Right kidney (tissue), 1 donor: ENCODE data around the gene C10orf88.
"Not testable (repeated sequence)": the region's sequence is repeated elsewhere in the genome, so short reads cannot be mapped to it uniquely, and the experiment has no call there.

Experiments
- DNase-seq: peaks from one replicate; pipeline ENCODE4 v3.0.0-alpha.2; 2016

C10orf88 gene

DNA sequence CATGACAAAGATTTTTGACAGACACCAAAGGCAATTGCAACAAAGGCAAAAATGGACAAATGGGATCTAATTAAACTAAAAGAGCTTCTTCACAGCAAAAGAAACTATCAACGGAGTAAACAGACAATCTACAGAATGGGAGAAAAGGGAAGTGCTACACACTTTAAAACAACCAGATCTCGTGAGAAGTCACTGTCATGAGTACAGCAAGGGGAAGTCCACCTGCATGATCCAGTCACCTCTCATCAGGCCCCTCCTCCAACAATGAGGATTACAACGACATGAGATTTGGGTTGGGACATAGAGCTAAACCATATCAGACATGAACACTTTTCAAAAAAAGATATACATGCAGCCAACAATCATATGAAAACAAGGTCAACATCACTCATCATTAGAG, 14.7 kb upstream of the C10orf88 start:
- DNase-seq, result no peak

DNA sequence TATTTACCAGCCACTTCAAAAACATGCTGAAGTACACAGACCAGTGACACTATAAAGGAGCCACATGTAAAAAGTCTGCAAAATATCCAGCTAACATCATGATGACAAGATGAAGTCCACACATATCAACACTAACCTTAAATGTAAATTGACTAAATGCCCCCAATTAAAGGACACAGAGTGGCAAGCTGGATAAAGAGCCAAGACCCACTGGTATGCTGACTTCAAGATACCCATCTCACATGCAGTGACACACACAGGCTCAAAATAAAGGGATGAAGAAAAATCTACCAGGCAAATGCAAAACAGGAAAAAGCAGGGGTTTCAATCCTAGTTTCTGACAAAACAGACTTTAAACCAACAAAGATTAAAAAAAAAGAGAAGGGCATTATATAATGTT, 12.9 kb upstream of the C10orf88 start:
- no peak for DNase-seq

DNA sequence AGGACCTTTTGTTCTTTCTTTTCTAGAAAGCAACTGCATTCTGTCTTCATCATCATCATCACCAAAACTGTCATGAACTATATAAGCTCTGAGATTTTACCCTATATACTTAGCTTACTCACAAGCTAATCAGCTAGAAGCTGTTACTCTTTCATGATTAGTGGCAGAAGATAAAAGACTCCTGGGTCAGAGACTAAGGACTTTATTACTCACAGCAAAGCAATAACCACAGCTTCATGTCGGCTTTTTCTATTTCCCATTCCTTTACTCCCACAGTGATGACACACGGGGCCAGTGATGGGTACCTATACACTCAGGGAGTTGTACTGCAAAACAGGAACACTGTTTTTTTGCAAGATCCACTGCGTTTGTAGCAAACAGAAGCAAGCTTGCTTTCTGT, 8.4 kb upstream of the C10orf88 start:
- no peak for DNase-seq

DNA sequence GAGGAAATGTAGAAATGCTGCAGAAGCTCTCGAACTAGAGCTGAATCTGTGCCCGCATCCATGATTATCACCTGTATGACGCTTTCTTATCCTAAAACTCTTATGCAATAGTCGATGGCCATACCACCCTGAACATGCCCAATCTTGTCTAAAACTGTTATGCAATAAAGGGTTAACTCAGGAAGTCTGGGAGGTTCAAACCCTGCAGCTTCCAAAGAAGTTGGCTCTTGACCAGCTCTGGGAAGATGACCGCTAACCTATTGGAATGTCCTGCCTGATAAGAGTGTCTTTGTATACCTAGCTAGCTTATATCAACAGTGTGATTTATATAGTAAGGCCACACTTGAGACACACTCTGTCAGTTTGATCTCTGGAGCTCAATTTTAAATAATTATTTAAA, 3.4 kb upstream of the C10orf88 start:
- no peak for DNase-seq

DNA sequence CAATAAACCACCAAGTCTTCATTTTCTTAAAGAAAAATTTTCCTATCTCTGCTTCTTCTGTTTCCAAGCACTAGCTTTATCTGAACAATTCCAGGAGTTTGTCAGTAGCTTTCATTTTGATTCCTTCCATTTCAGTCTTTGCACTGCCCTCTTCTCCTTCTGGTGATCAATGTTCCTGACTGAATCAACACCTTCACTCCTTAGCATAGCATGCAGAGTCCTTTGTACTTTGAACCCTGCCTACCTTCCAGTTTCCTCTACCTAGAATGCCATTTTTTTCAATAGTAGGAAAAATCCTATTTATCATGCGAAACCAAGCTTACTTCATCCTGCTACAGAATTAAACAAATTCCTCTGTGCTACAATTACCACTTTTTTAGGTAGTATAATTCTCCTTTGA, 1.9 kb upstream of the C10orf88 start:
- no peak for DNase-seq

DNA sequence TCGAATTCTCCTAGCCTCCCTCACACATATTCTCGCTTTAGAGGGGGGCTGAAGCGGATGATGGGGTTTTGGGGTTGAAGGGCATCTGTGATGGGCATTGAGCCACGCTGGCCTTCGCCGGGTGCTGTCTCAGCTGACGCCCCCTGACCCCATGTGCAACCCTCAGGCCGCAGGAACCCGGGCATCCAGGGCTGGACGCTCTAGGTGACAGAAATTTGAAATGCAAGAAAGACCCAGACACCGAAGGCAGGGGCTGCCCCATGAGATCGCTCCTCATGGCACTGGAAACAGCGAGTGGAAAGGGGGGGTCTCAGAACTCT, 664 bp upstream of the C10orf88 start:
- DNase-seq, result no peak

DNA sequence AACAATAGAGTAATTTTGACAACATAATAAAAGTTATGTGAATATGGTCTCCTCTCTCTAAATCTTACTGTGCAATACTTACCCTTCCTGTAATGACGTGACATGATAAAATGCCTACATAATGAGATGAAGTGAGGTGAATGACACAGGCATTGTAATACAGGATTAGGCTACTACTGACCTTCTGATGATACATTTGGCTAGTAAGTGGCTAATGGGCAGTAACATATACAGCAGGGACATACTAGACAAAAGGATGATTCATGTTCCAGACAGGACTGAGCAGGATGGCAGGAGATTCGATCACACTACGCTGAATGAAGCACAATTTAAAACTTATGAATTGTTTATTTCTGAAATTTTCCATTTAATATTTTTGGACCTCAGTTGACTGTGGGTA, 4.7 kb downstream of the C10orf88 start:
- DNase-seq, result no peak

DNA sequence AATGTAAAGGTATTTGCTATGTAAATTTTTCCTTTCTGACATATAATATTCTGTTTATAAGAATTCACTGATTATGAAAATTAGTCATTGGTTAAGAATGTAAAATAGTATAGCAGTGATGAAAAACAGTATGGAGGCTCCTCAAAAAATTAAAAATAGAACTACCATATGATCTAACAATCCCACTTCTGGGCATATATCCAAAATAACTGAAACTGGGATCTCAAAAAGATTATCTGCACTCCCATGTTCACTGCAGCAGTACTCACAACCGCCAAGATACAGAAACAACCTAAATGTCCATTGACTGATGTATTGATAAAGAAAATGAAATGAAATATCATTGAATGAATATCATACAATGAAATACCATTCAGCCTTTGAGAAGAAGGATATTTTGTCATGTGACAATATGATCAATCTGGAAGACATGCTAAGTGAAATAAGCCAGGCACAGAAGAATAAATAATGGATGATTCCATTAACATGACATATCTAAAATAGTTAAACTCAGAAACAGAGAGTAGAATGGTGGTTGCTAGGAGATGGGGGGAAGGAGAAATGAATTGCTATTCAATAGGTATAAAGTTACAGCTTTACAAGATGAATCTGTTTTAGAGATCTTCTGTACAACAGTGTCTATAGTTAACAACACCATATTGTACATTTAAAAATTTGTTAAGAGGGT, 14.0 kb downstream of the C10orf88 start:
- no peak for DNase-seq

DNA sequence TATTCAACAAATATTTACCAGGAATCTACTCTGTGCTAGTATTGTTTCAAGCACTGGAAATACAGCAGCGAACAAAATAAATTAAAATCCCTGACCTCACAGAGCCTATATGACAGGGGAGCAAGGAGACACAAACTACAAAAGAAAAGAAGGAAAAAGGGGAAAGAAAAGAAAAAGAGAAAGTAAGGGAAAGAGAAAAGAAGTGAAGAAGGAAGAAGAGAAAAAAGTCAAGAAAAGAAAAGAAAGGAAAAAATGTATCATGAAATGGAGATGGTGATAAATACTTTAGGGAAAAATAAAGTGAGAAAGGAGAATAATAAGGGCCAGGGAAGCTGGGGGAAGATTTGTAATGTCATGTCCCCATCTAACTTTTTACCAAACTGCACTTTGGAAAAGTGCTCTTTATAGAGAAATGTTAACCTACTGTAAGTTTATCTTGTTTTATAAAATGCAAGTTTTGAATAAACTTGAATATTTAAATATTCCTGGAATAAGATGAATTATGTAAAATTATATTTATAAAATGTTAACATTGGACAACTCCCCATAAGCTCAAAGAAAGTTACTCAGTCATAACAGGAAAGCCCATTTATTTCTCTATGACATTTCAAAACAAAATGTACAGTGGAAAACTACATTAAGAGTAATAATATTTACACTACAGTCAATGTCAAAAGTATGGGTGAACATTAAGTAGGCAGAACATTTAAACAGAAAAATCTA, 14.7 kb downstream of the C10orf88 start:
- no peak for DNase-seq

DNA sequence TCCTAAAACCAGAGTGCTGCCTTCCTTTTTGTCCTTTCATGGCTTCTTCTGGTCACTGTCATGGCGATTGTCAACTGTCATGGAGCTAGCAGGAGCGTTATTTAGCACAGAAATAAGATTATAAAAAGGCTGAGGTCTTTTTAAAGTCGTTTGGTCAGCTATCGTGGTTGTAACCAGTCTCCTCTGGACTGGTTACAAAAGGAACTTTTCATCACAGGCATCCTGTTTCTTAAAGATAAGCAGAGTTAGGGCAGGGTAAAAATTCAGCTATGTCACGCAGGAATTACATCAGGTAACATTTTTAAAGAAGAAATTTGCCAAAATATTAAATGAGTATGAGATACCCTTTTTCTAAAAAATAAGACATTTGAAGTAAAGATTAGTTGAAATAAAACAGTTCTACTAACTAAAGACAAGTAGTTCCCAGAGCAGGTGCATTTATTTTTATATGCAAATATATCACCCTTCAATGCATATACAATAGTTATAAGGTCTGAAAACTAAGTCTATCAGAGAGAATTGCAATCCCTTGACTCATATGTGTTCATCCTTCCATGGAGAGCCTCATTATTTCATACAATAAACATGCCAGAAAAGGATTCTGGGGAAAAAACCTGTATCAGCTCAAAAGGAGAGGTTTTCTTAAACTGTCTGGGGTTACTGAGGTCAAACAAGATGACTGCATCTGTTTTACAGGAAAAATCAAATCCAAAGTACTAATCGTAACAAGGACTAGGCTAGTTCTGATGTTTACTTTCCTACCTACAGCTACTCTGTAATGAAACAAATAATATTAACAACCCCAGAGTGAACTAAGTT, 22.7 kb downstream of the C10orf88 start:
- DNase-seq, result no peak

DNA sequence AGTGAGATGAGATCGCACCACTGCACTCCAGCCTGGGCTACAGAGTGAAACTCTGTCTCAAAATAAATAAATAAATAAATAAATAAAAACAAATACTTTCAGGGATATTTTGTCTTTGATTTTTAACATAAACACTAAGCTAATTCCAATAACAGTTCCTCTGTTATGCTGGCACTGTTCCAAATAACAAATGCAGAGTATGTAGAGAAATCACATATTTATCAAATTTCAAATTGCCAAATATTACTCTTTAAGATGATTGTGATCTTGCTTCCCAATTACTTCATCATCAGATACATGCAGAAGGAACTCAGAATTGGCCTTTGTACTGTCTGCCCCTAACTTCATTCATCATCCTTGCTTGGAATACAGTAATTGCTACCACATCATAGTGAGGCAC, 23.9 kb downstream of the C10orf88 start:
- DNase-seq, result no peak

DNA sequence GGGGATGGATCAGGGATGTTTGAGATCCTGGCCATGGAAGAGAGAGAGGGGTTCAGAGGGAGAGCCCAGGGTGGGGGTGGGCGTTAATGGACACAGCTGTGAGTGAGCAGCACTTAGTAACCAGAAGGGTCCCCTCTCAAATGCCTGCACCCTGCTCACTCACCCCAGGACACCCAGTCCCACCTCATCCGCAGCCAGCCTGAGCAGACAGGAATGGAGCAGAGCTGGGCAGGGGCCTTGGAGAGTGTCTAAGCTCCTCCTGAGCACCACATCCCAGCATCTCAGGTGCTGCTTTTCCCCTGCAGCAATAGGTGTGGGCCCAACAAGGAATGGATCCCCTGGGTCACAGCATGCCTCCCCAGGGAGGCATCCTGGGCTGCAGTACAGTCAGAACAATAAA, 38.3 kb downstream of the C10orf88 start:
- DNase-seq, result no peak

DNA sequence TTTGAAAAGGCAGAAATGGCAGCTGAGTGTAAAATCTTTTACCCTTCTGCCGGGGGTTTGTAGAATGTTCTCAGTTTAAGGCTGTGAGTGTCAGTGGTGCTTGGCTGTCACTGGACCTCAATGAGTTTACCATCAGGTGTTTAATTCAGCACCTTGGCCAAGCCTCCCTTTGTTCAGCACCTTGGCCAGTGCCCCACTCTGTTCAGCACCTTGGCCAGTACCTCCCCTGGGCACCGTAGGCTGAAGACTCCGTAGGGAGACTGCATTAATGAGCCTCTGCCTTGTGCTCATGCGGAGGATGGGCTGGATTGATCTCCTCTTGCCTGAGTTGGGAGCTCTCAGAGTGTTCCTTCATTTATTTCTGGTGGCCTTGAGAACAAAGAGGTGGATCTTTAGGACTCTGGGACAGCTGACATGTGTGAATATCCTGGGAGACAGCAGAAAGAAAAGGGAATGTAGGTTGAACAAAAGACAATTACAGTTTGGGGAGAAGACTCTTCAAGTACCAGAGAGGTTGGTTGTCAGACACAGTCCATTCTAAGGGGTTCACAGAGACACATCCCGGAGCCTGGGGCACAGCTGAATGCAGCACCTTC, 42.0 kb downstream of the C10orf88 start:
- DNase-seq, result peak; percentile 33

DNA sequence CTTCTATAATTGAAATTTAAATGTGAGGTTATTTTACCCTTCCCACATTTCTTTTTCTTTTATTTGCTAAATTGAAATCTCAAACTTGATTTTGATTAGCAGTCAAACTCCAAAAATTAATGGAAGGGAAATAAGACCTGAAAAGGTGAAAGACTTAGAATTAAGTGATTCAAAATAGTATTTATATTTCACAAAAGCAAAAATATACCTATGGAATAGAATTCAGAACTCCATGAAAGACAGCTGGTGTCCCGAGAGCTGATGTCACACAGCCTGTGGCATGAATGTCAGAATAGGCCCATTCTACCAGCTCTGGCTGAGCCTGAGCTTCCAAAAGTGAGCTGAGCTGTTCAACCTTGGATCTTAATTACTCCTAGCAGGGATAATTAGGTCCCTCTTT, 43.7 kb downstream of the C10orf88 start, which contains the start of gene FAM24A:
Gene FAM24A (plus strand): TSS at position 301 of the 400 bp plus-strand sequence. CDS start 1,025 bp downstream, outside the sequence.
- DNase-seq, result no peak

DNA sequence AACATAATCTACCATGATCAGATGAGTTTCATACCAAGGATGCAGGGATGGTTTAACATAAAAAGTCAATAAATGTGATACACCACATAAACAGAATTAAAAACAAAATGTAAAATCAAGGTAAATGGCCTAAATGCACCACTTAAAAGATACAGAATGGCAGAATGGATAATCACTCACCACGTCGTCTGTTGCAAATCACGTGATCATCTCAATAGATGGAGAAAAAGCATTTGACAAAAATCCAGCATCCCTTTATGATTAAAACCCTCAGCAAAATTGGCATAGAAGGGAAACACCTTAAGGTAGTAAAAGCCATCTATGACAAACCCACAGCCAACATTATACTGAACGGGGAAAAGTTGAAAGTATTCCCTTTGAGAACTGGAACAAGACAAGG, 50.2 kb downstream of the C10orf88 start:
- DNase-seq, result not testable (repeated sequence)

DNA sequence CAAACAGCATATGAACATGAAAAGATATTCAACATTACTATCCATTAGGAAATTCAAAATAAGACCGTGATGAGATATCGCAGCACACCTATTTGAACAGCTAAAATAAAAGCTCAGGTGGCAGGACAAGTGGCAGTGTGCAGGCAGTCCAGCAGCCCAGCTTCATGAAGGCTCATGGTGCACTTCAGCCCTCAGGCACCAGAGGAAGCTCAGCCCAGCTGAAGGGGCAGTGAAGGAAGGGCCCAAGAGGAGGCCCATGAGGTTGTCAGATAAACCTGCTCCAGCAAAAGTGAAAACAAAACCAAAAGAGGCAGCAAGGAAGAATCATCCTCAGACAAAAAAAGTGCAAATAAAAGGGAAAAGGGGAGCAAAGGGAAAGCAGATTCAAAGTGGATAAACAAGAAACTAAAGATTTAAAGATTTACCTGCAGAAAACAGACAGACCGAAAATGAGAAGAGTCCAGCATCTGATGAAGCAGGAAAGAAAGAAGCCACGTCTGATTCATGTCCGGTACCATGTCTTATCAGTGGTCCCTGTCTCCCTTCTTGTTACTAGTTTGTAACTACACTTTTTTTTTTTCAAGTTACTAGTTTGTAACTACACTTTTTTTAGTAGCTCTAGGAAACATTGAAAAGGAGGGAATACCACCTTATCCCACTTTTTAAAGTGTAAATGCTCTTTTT, 59.6 kb downstream of the C10orf88 start:
- DNase-seq, result no peak

DNA sequence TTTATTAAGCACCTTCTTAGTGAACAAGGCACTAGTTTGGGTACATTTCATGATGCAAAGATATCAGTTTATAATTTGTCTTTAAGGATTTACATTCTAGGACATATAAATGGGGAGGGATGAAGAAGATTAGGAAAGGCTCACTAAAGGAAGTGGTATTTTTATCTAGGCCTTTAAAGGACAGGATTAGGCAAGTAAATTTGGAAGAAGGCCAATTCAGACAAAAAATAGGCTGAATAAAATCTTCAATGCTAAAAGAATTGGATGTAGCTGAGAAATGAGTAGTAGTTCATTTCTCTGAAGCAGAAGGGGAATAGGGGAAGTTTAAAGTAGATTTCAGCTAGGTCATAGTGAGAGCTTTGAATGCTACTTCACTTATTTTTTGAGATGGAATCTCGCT, 69.9 kb downstream of the C10orf88 start:
- no peak for DNase-seq

DNA sequence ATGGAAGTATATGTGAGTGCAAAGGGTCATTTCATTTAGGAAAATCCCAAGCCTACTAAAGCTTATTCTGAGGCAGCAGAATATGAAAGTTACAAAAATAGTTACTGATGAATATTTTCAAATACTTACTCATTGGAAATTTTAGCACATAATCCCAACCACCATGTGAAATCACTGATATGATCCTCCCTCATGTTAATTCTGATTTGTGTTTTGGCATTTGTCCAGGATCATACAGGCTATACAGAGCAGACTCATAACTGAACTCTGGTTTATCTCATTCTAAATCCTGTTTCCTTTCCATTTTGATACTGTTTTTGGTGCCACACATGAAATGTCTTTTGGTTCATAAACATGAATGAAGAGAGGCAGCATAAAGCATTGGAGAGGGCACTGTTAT, 71.3 kb downstream of the C10orf88 start:
- DNase-seq, result no peak
